ENCODE data around the gene SLC49A3. TPM values are rescaled to one million over a fixed set of nuclear protein-coding genes. Genes with fewer than 3 reads are reported as not detected.
A peak's percentile ranks its signal among the peaks of the same experiment; 100 is the strongest.

Gene SLC49A3
- total and polyA plus RNA-seq, 2 of the 8 experiments (the other 6 are each of a cell fraction or from before 2014, with no cell fraction given), result 5.0 to 8.8 TPM

GRCh38 chr4:674172-675035 lies 14.5 kb downstream of the SLC49A3 start, which contains the start of the genes ATP5ME and MYL5 (continued):
- TF ChIP-seq POU5F1 (IDR thresholded peaks at IDR 0.05; ENCODE audit: low read depth, low read length) (no peak), SIN3A (conservative IDR thresholded peaks at IDR 0.05 in 1 of 2, IDR thresholded peaks at IDR 0.05 in 1 of 2; ENCODE audit: low read depth in 1 of 2, low read length in 2 of 2) (peak in 1 of 2 experiments; percentile 64; a peak in 2 of 4 replicates), RBBP5 (IDR thresholded peaks at IDR 0.05; ENCODE audit: borderline replicate concordance, low read depth, low read length) (0 out of 2 replicates have a peak, but pooled peaks have one; percentile 22), E2F6 (IDR thresholded peaks at IDR 0.05) (no peak; the same call in 1 of the 2 replicates), NRF1 (IDR thresholded peaks at IDR 0.05; ENCODE audit: low read depth, low read length) (peak; percentile 91), HDAC2 (IDR thresholded peaks at IDR 0.05; ENCODE audit: borderline replicate concordance in 1 of 2, low read depth in 2 of 2, low read length in 2 of 2) (0 out of 4 replicates have a peak, but pooled peaks of 1 of the 2 experiments have one; percentile 37)

Data from H1 (cell line).